BLaER1 (cell line): ENCODE measurements around the gene ACADSB.

Source experiments
- H3K27ac ChIP-seq: shearing (Covaris generic); formaldehyde crosslinking; 2 replicates; pipeline ENCODE4 v1.8.1; 2022
- H3K27me3 ChIP-seq: shearing (Covaris generic); formaldehyde crosslinking; 2 replicates; pipeline ENCODE4 v1.8.1; 2022
- H3K36me3 ChIP-seq: shearing (Covaris generic); formaldehyde crosslinking; 2 replicates; pipeline ENCODE4 v1.8.1; 2022
- H3K4me1 ChIP-seq: shearing (Covaris generic); formaldehyde crosslinking; 2 replicates; pipeline ENCODE4 v1.8.1; 2022
- H3K4me2 ChIP-seq: shearing (Covaris generic); formaldehyde crosslinking; 2 replicates; pipeline ENCODE4 v1.8.1; 2022
- H3K4me3 ChIP-seq: shearing (Covaris generic); formaldehyde crosslinking; 2 replicates; pipeline ENCODE4 v1.8.1; 2022
- H3K9ac ChIP-seq: shearing (Covaris generic); formaldehyde crosslinking; 2 replicates; pipeline ENCODE4 v1.8.1; 2022
- H3K9me3 ChIP-seq: shearing (Covaris generic); formaldehyde crosslinking; 2 replicates; pipeline ENCODE4 v1.8.1; 2022
- H4K20me1 ChIP-seq: shearing (Covaris generic); formaldehyde crosslinking; 2 replicates; pipeline ENCODE4 v1.8.1; 2022
- Cebpa-rat ChIP-seq: shearing (Covaris generic); IDR thresholded peaks from 2 replicates; pipeline ENCODE4 v1.8.1; 2022

ACADSB gene

DNA sequence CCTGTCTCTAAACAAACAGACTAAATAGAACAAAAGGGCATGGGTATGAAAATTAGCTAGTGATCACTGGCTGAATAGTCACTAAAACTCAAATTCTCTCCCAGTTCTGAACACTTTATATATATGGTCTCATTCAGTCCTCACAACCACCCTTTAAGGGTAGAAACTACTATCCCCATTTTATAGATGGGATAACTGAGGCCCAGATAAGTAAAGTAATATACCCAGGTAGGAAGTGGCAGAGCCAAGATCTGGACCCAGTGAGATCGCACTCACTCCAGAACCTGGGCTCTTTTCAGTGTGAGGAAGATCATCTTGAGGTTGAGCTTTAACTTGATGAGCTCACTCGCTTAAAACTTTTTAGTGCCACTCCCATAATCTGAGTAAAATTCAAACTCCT, 24.1 kb upstream of the ACADSB start:
- Histone ChIP-seq H3K4me1 (peaks cover 16% of the 10 kb centered on the region), H3K4me2 (no peak overlapping the region), H4K20me1 (no peaks in the 10 kb centered on the region), H3K9me3 (no peaks in the 10 kb centered on the region), H3K4me3 (no peak overlapping the region), H3K9ac (no peak overlapping the region), H3K27me3 (no peaks in the 10 kb centered on the region), H3K36me3 (peaks cover 55% of the 10 kb centered on the region), H3K27ac (no peak overlapping the region)
- no peak for TF ChIP-seq Cebpa-rat

DNA sequence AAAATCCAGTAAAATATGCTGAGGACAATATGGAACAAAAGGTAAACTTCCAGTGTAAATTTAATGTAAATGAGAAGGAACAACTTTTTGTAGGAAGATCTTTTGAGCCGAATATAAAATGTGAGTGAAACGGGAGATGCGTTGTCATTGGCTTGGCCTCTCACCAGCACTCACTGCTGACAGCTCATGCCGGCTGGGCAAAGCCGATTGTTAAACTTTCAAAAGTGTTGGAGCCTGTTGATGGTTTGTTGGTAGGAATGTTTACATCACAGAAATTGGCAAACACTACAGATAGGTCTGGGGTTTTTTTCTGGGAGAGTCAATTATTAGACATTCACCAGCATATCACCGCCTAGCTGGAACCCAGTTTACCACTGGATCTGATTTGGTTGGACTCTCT, 22.5 kb upstream of the ACADSB start:
- Histone ChIP-seq H3K27ac (no peak overlapping the region), H3K9ac (no peak overlapping the region), H3K27me3 (no peaks in the 10 kb centered on the region), H3K4me3 (no peak overlapping the region), H3K36me3 (peaks cover 55% of the 10 kb centered on the region), H3K4me2 (no peak overlapping the region), H4K20me1 (no peaks in the 10 kb centered on the region), H3K9me3 (no peaks in the 10 kb centered on the region), H3K4me1 (peaks cover 8% of the 10 kb centered on the region)
- TF ChIP-seq Cebpa-rat: no peak

DNA sequence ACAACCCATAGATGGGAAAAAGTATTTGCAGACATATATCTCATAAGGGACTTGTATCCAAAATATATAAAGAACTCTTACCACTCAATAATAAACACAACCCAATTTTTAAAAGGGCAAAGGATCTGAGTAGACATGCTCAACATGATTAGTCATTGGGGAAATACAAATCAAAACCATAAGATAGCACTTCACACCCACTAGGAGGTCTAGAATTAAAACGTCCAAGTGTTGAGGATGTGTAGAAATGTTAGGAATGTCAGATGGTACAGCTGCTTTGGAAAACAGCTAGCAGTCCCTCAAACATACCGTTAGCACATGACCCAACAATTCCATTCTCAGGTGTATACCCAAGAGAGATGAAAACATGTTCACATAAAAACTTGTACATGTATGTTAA, 20.3 kb upstream of the ACADSB start:
- Histone ChIP-seq H3K9ac (no peak overlapping the region), H3K4me1 (0 out of 2 replicates have a peak, but pooled peaks cover 6% of the 10 kb centered on the region), H3K9me3 (no peaks in the 10 kb centered on the region), H4K20me1 (no peaks in the 10 kb centered on the region), H3K27me3 (no peaks in the 10 kb centered on the region), H3K27ac (no peak overlapping the region), H3K4me3 (no peak overlapping the region), H3K36me3 (peaks cover 50% of the 10 kb centered on the region), H3K4me2 (no peak overlapping the region)
- TF ChIP-seq Cebpa-rat: no peak

DNA sequence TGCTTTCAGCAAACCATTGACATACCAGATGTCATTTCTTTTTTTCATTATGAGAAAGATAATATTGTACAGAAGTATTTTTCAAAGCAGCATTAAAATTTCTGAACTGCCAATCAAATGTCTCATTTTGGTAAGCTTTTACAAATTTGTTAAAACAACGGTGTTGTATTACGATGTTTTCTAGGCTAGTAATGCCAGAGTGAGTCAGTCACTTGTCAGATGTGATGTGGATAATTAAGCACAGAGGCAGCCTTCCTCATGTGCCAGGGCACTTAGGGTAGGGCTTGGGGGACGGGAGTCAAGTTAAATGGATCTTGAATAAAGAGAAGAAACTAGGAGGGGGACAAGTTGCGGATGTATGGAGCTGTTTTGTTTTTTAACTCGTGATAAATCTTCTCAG, 18.5 kb upstream of the ACADSB start:
- TF ChIP-seq Cebpa-rat: no peak
- Histone ChIP-seq H3K36me3 (peaks cover 49% of the 10 kb centered on the region), H3K4me1 (0 out of 2 replicates have a peak, but pooled peaks cover 6% of the 10 kb centered on the region), H3K9me3 (no peaks in the 10 kb centered on the region), H4K20me1 (peaks cover 3% of the 10 kb centered on the region), H3K9ac (no peak overlapping the region), H3K27me3 (no peaks in the 10 kb centered on the region), H3K4me2 (no peak overlapping the region), H3K27ac (no peak overlapping the region), H3K4me3 (no peak overlapping the region)

DNA sequence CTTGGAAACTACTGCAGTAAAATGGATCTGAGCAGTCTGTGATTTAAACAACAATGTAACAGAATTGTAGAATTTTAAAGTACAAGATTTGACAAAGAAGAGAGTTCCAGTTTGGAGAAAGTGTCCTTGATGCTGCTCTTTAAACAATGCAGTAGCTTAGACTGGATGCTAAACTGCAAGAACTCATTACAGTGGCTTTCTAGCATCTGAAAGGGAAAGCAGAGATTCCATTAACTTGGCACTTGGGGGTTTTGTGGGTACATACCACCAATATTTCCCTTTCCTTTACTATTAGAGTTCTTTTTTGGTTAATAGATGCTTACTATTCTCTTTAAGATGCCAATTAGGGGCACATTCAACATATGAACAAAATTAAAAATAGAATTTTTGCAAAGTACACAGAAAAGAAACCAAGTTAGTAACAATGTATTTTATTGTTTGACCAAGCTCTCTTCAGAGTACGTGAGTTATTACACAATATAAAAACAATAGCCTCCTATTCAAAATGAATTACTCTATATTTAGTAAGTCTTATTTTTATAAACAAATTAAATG, 16.7 kb upstream of the ACADSB start:
- no peak overlapping the region for H3K4me3 ChIP-seq
- H3K4me1 ChIP-seq: 0 out of 2 replicates have a peak, but pooled peaks cover 6% of the 10 kb centered on the region
- no peak overlapping the region for H3K4me2 ChIP-seq
- H3K9ac ChIP-seq: no peak overlapping the region
- H3K27me3 ChIP-seq: no peaks in the 10 kb centered on the region
- no peak for TF ChIP-seq Cebpa-rat
- H4K20me1 ChIP-seq: peaks cover 20% of the 10 kb centered on the region
- no peaks in the 10 kb centered on the region for H3K9me3 ChIP-seq
- H3K27ac ChIP-seq: no peak overlapping the region
- H3K36me3 ChIP-seq: peaks cover 50% of the 10 kb centered on the region

DNA sequence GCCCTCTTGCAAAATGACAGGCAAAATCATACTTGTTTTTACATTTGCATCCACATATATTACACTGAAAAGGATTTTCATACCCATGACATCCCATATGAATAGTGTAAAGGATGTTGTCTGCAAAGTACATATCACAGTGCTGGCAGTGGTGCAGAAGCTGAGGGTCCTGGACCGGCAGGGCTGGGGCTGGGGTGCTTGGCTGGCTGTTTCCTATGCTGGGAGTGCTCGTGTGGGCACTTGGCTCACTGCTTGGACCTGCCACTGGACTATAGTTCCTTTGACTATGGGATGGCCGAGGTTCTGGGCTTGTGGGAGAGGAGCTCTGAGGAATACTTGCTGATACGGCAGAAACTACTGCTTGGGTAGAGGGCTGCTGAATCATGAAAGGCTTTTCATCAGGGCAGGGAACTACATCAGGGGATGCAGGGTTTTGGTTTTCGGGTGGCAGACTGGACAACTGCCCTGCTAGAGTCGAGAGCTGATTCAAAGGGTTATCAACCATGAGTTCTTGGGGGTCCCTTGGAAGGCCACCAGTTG, 14.9 kb upstream of the ACADSB start:
- no peak for TF ChIP-seq Cebpa-rat
- no peak overlapping the region for H3K9ac ChIP-seq
- H3K4me1 ChIP-seq: 0 out of 2 replicates have a peak, but pooled peaks cover 6% of the 10 kb centered on the region
- H3K4me3 ChIP-seq: no peak overlapping the region
- H3K27me3 ChIP-seq: no peaks in the 10 kb centered on the region
- no peaks in the 10 kb centered on the region for H3K9me3 ChIP-seq
- no peak overlapping the region for H3K4me2 ChIP-seq
- H3K27ac ChIP-seq: no peak overlapping the region
- peaks cover 50% of the 10 kb centered on the region for H3K36me3 ChIP-seq
- H4K20me1 ChIP-seq: peaks cover 38% of the 10 kb centered on the region

DNA sequence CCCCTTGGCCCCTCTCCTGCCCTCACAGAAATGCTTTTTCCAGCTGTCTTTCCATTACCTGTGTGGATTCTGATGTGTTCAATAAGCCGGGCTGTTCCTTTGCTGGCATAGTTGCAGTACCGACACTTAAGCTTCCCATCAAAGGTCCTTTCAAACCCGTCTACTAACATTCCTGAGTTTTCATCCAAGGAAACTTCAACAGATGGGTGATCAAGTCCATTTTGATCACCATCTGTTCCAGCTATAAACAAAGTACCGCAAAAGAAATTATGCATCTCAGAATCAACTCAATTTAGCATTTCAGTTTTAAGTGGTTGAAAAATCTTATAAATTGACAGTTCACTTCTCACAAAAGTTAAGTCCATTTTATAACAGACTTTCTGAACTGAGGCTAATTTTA, 12.9 kb upstream of the ACADSB start:
- Histone ChIP-seq H3K4me3 (no peak overlapping the region), H4K20me1 (peaks cover 59% of the 10 kb centered on the region), H3K4me2 (no peak overlapping the region), H3K27ac (no peak overlapping the region), H3K36me3 (peaks cover 61% of the 10 kb centered on the region), H3K9ac (no peak overlapping the region), H3K4me1 (peaks cover 23% of the 10 kb centered on the region), H3K27me3 (no peaks in the 10 kb centered on the region), H3K9me3 (no peaks in the 10 kb centered on the region)
- no peak for TF ChIP-seq Cebpa-rat

DNA sequence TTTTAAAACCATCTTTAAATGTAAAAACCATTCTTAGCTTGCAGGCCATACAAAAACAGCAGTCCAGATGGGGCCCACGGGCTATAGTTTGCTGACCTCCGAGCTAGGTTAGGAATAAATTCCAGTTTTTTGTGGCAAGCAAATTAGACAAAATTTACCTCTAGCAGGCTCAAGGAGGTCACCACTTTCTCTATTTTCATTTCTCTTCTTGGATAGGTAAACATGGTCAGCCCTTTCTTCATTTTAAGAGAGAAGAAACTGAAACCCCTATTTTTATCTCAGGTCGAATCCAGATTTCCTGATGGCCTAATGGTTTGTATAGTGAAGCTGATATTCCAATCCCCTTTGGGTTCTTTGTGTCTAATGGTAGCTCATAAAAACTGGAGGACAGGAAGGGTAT, 10.9 kb upstream of the ACADSB start:
- Histone ChIP-seq H3K36me3 (peaks cover 68% of the 10 kb centered on the region), H3K4me3 (no peak overlapping the region), H4K20me1 (peaks cover 76% of the 10 kb centered on the region), H3K9me3 (no peaks in the 10 kb centered on the region), H3K4me1 (peaks cover 17% of the 10 kb centered on the region), H3K27me3 (no peaks in the 10 kb centered on the region), H3K9ac (no peak overlapping the region), H3K4me2 (no peak overlapping the region), H3K27ac (no peak overlapping the region)
- no peak for TF ChIP-seq Cebpa-rat

DNA sequence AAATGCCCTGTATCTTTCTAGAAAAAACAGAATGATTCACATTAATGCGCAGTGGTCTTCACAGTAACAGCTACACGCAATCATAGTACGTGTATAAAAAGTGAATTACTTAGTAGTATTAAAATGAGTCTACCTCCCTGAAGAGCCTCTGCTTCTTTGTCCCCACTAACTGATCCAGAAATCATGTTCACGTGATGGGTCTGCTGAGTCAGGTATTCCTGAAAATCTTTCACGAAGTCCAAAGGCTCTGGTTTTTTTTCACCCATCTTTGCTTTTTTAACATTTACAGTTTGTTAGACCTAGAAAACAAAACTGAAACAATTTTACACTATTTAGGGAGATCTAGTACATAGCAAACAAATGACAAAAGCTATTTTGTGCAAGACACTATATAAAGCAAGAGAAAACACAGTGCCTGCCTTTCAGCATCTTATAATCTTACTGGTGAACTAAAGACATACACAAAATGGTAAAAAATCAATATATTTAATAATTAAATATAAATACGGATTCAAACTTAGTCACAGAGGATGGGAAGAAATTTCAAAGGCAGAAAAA, 10.4 kb upstream of the ACADSB start:
- Histone ChIP-seq H3K4me2 (no peak overlapping the region), H3K9me3 (no peaks in the 10 kb centered on the region), H3K36me3 (peaks cover 68% of the 10 kb centered on the region), H4K20me1 (peaks cover 81% of the 10 kb centered on the region), H3K9ac (no peak overlapping the region), H3K27me3 (no peaks in the 10 kb centered on the region), H3K27ac (no peak overlapping the region), H3K4me1 (peaks cover 17% of the 10 kb centered on the region), H3K4me3 (no peak overlapping the region)
- TF ChIP-seq Cebpa-rat: no peak

DNA sequence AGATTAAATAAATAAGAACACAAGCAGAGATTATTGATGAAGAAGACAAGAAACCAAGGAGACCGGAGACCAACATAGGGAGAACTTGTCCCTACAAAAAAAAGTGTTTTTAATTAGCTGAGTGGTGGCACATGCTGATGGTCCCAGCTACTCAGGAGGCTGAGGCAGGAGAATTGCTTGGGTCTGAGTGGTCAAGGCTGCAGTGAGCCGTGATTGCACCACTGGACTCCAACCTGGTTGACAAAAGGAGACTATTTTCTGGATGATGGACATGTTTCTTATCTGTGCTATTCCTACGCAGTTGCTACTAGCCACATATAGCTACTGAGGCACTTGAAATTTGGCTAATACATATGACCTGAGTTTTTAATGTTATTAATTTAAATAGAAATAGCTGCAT, 9.9 kb upstream of the ACADSB start:
- peak overlapping the region; percentile 46; the same call in 1 of the 2 replicates for H3K4me2 ChIP-seq
- H3K27ac ChIP-seq: no peak overlapping the region
- TF ChIP-seq Cebpa-rat: no peak
- no peak overlapping the region for H3K9ac ChIP-seq
- peaks cover 86% of the 10 kb centered on the region for H4K20me1 ChIP-seq
- H3K4me1 ChIP-seq: peaks cover 17% of the 10 kb centered on the region
- H3K4me3 ChIP-seq: no peak overlapping the region
- peaks cover 64% of the 10 kb centered on the region for H3K36me3 ChIP-seq
- no peaks in the 10 kb centered on the region for H3K27me3 ChIP-seq
- no peaks in the 10 kb centered on the region for H3K9me3 ChIP-seq
